ENCODE measurements around the gene ADIPOR2.

- no peak for TF ChIP-seq CTCF (IDR thresholded peaks at IDR 0.05)
- no peak for TF ChIP-seq POLR2AphosphoS5 (IDR thresholded peaks at IDR 0.05)
- no peak for TF ChIP-seq EP300 (IDR thresholded peaks at IDR 0.05)
- TF ChIP-seq POLR2A (IDR thresholded peaks at IDR 0.05) = no peak
Observed at GRCh38 chr12:1792406-1792805, 101.5 kb downstream of the ADIPOR2 start.

All from stomach (tissue), 4 donors.